OCI-LY7 (cell line): Measurements from ENCODE around the gene MYT1. TPM values are rescaled to one million over a fixed set of nuclear protein-coding genes. Genes with fewer than 3 reads are reported as not detected.
"Not testable (repeated sequence)": the region's sequence is repeated elsewhere in the genome, so short reads cannot be mapped to it uniquely, and the experiment has no call there.

Experiments
- BruUV-seq: library from RNA; stranded (reverse); fragments of 400-500 nt; replicated peaks from 2 replicates; lab custom pipeline; 2021; lab: Mats Ljungman, UMichigan
- CTCF ChIA-PET: fragments of 300-600 bp; sonication (Branson Sonifier 250); formaldehyde crosslinking; loops from one replicate; lab custom pipeline; 2022; ENCODE audit warnings: antibody characterized with exemption; ENCODE audit not compliant: unreplicated experiment; lab: Charles Lee
- POLR2A ChIA-PET: fragments of 300-600 bp; sonication (Branson Sonifier 250); formaldehyde crosslinking; loops from one replicate; lab custom pipeline; 2022; ENCODE audit warnings: antibody characterized with exemption; lab: Charles Lee
- DNase-seq: peaks from one replicate; pipeline ENCODE4 v3.0.0-alpha.2; 2015; ENCODE audit warnings: low spot score
- H2AFZ ChIP-seq: fragments of 200-600 bp; sonication (generic), shearing (Covaris generic); 2 replicates; pipeline ENCODE4 v1.6.1; 2014; ENCODE audit warnings: mild to moderate bottlenecking, antibody characterized with exemption, low read length, moderate library complexity
- H3K27ac ChIP-seq: fragments of 200-600 bp; sonication (generic); 2 replicates; pipeline ENCODE4 v1.5.1; 2014; ENCODE audit warnings: mixed run types, low read depth, mild to moderate bottlenecking, moderate library complexity, low read length, inconsistent platforms; ENCODE audit not compliant: poor library complexity, severe bottlenecking
- H3K36me3 ChIP-seq: fragments of 200-600 bp; sonication (generic); 2 replicates; pipeline ENCODE4 v1.6.1; 2014; ENCODE audit warnings: mild to moderate bottlenecking, antibody characterized with exemption, low read length, moderate library complexity, mixed read lengths; ENCODE audit not compliant: insufficient read depth
- H3K4me1 ChIP-seq: fragments of 200-600 bp; sonication (generic); 2 replicates; pipeline ENCODE4 v1.5.1; 2014; ENCODE audit warnings: mild to moderate bottlenecking, low read length; ENCODE audit not compliant: insufficient read depth, poor library complexity, severe bottlenecking
- H3K4me2 ChIP-seq: fragments of 200-600 bp; sonication (generic); 2 replicates; pipeline ENCODE4 v1.6.1; 2014; ENCODE audit warnings: mild to moderate bottlenecking, low read length
- H3K4me3 ChIP-seq: fragments of 200-600 bp; sonication (generic); 2 replicates; pipeline ENCODE4 v1.5.1; 2014; ENCODE audit warnings: mild to moderate bottlenecking, low read depth, low read length; ENCODE audit not compliant: poor library complexity, severe bottlenecking
- H3K79me2 ChIP-seq: fragments of 200-600 bp; sonication (generic); 2 replicates; pipeline ENCODE4 v1.6.1; 2016; ENCODE audit warnings: low read depth, mild to moderate bottlenecking, low read length, moderate library complexity, mixed read lengths; ENCODE audit not compliant: insufficient read depth
- H3K9me2 ChIP-seq: fragments of 200-600 bp; sonication (generic); 2 replicates; pipeline ENCODE4 v1.6.1; 2016; ENCODE audit warnings: mild to moderate bottlenecking, low read length, mixed read lengths; ENCODE audit not compliant: insufficient read depth
- H3K9me3 ChIP-seq: fragments of 200-600 bp; sonication (generic); 2 replicates; pipeline ENCODE4 v1.6.1; 2014; ENCODE audit warnings: mild to moderate bottlenecking, mixed run types, low read length, mixed read lengths
- H4K20me1 ChIP-seq: fragments of 200-600 bp; sonication (generic); 2 replicates; pipeline ENCODE4 v1.6.1; 2014; ENCODE audit warnings: mild to moderate bottlenecking, antibody characterized with exemption, low read length, moderate library complexity, mixed read lengths; ENCODE audit not compliant: insufficient read depth
- EZH2phosphoT487 ChIP-seq: fragments of 200-600 bp; sonication (generic); IDR thresholded peaks from 2 replicates; pipeline ENCODE4 v1.6.1; 2018; ENCODE audit warnings: low read depth, borderline replicate concordance, mild to moderate bottlenecking, mixed run types, antibody characterized with exemption, low read length, moderate library complexity, mixed read lengths
- intact Hi-C: fragments of 100-400 bp; cut with micrococcal nuclease; formaldehyde crosslinking; loops from one replicate; pipeline ENCODE4 v1.10.0; 2022; ENCODE audit not compliant: unreplicated experiment
- total RNA-seq, 2 experiments: library from RNA; depleted of rRNA in 1 of 2; stranded (reverse); fragments of >200 nt in 1 of 2; shearing (Covaris generic) in 1 of 2; gene quantifications; 2 replicates each; pipeline ENCODE4 v1.2.3, GENCODE V29; 2014 to 2022
- TF ChIP-seq, protein P1 (sequence below): fragments of 200-600 bp; sonication (generic); conservative IDR thresholded peaks from 2 replicates; pipeline ENCODE4 v1.5.1; 2014; ENCODE audit warnings: mild to moderate bottlenecking, antibody characterized with exemption, low read length, moderate library complexity, mixed read lengths

Gene MYT1
- total RNA-seq, 2 experiments from 2014 or later: 0.32 to 0.95 TPM

DNA sequence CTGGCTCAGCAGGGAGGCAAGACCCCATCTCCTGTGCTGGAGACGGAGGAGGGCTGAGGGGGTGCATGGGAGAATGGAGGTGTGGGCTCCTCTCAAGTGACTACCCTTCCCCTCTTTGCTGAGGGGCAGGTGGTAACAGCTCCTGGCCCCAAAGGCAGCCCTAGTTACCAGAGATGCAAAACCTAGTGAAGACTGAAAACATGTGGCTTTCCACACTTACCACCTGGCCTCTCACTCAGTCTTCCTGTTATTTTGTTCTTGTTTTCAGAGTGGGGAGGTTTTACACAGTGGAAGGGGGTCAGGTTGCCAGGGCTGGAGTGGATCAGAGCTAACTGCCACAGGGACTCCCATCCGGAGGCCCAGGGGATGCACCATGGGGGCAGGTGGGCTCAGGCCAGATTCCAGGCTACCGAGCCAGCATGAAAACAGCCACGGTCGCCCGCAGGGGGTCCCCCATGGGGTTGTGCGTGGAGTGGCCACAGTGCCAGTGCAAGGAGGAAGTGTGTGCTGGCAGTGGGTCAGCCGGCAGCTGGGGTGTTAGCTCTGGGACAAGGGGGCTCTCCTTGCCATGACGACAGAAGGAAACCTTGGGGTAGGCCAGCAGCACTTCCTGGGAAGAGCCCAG, 21.1 kb downstream of the MYT1 start:
- Histone ChIP-seq H3K9me3 (0 out of 2 replicates have a peak, but pooled peaks cover 9% of the 10 kb centered on the region), H3K79me2 (no peaks in the 10 kb centered on the region), H3K36me3 (no peaks in the 10 kb centered on the region), H4K20me1 (no peaks in the 10 kb centered on the region), H3K9me2 (no peaks in the 10 kb centered on the region), H3K4me1 (no peaks in the 10 kb centered on the region), H3K4me3 (no peak overlapping the region), H3K27ac (no peak overlapping the region), H3K4me2 (no peak overlapping the region), H2AFZ (no peak overlapping the region)
- intact Hi-C loops: no loop called here
- ChIA-PET POLR2A (no interaction called here), CTCF (no interaction called here)
- TF ChIP-seq EZH2phosphoT487: no peak
- TF ChIP-seq, protein P1, sequence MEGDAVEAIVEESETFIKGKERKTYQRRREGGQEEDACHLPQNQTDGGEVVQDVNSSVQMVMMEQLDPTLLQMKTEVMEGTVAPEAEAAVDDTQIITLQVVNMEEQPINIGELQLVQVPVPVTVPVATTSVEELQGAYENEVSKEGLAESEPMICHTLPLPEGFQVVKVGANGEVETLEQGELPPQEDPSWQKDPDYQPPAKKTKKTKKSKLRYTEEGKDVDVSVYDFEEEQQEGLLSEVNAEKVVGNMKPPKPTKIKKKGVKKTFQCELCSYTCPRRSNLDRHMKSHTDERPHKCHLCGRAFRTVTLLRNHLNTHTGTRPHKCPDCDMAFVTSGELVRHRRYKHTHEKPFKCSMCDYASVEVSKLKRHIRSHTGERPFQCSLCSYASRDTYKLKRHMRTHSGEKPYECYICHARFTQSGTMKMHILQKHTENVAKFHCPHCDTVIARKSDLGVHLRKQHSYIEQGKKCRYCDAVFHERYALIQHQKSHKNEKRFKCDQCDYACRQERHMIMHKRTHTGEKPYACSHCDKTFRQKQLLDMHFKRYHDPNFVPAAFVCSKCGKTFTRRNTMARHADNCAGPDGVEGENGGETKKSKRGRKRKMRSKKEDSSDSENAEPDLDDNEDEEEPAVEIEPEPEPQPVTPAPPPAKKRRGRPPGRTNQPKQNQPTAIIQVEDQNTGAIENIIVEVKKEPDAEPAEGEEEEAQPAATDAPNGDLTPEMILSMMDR: no peak
- DNase-seq: no peak
- no TSS peak for BruUV-seq

DNA sequence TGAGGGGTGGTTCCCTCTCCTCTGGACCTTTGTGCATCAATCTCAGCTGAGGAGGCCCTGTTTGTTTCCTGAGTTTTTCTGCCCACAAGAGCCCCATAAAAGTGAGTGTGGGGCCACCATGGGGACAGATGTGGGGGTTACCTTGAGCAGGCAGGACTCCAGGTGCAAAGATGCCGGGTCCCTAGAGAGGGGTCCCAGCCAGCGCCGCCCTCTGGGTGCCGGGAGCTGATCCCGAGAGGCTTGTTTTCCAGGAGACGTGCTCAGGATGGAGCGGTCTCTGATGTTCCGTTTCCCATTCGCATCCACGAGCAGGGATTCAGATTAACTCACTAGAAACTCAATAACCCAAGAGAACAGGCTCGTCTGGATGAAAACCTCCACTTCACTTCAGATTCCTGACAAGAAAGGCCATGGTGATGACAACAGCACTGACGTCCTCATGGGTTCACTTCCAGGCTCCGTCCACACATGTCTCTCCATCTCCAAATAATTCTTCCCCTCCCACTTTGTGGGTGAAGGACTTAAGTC, 21.9 kb downstream of the MYT1 start:
- no peaks in the 10 kb centered on the region for H3K4me1 ChIP-seq
- H3K27ac ChIP-seq: no peak overlapping the region
- no peaks in the 10 kb centered on the region for H3K9me2 ChIP-seq
- TF ChIP-seq, protein P1: no peak
- TF ChIP-seq EZH2phosphoT487: no peak
- H4K20me1 ChIP-seq: no peaks in the 10 kb centered on the region
- DNase-seq: no peak
- no peak overlapping the region for H2AFZ ChIP-seq
- ChIA-PET CTCF (no interaction called here), POLR2A (no interaction called here)
- H3K36me3 ChIP-seq: no peaks in the 10 kb centered on the region
- H3K4me2 ChIP-seq: no peak overlapping the region
- no peak overlapping the region for H3K4me3 ChIP-seq
- no peaks in the 10 kb centered on the region for H3K79me2 ChIP-seq
- 0 out of 2 replicates have a peak, but pooled peaks cover 9% of the 10 kb centered on the region for H3K9me3 ChIP-seq
- intact Hi-C loops: no loop called here
- no TSS peak for BruUV-seq

DNA sequence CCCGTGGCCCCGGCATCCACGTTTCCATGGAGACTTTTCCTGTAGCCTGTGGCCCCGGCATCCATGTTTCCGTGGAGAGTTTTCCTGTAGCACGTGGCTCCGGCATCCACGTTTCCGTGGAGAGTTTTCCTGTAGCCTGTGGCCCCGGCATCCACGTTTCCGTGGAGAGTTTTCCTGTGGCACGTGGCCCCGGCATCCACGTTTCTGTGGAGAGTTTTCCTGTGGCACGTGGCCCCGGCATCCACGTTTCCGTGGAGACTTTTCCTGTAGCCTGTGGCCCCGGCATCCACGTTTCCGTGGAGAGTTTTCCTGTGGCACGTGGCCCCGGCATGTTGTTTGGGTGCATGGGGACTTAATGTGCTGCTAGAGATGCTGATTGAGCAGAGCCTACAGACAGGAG, 23.0 kb downstream of the MYT1 start:
- H3K4me2 ChIP-seq, H3K4me3 ChIP-seq, H3K36me3 ChIP-seq, H3K4me1 ChIP-seq, BruUV-seq, POLR2A ChIA-PET, intact Hi-C loops, DNase-seq, H3K27ac ChIP-seq, H3K9me2 ChIP-seq, CTCF ChIA-PET, H2AFZ ChIP-seq, H3K79me2 ChIP-seq, H3K9me3 ChIP-seq, H4K20me1 ChIP-seq: not testable (repeated sequence)
